Measurements from ENCODE around the gene PLEKHA5.

The PLEKHA5 gene

GRCh38 chr12:19128485-19128884, 1.0 kb upstream of the PLEKHA5 start:
- DNase-seq, result no peak

GRCh38 chr12:19129122-19129485, 429 bp upstream of the PLEKHA5 start:
- DNase-seq, result no peak

GRCh38 chr12:19130224-19131024, 891 bp downstream of the PLEKHA5 start:
- DNase-seq, result peak; percentile 38

- DNase-seq, result peak; percentile 57
Observed at GRCh38 chr12:19131025-19131444, 1.5 kb downstream of the PLEKHA5 start.

GRCh38 chr12:19138551-19138950, 9.0 kb downstream of the PLEKHA5 start:
- peak; percentile 96 for DNase-seq

GRCh38 chr12:19138956-19139355, 9.4 kb downstream of the PLEKHA5 start:
- no peak for DNase-seq

- DNase-seq, result peak; percentile 15
Observed at GRCh38 chr12:19139615-19140194, 10.2 kb downstream of the PLEKHA5 start.

- DNase-seq, result peak; percentile 14
Observed at GRCh38 chr12:19140381-19141236, 11.1 kb downstream of the PLEKHA5 start.

- DNase-seq, result no peak
Observed at GRCh38 chr12:19142499-19142898, 13.0 kb downstream of the PLEKHA5 start.

GRCh38 chr12:19144287-19144686, 14.8 kb downstream of the PLEKHA5 start:
- no peak for DNase-seq

GRCh38 chr12:19144985-19145384, 15.5 kb downstream of the PLEKHA5 start:
- DNase-seq, result no peak

- no peak for DNase-seq
Observed at GRCh38 chr12:19148860-19149259, 19.3 kb downstream of the PLEKHA5 start.

- peak; percentile 45 for DNase-seq
Observed at GRCh38 chr12:19150273-19150900, 20.9 kb downstream of the PLEKHA5 start.

- peak; percentile 35 for DNase-seq
Observed at GRCh38 chr12:19151298-19151697, 21.8 kb downstream of the PLEKHA5 start.

GRCh38 chr12:19153396-19153795, 23.9 kb downstream of the PLEKHA5 start:
- DNase-seq, result no peak

- no peak for DNase-seq
Observed at GRCh38 chr12:19154686-19155085, 25.2 kb downstream of the PLEKHA5 start.

GRCh38 chr12:19155981-19156734, 26.6 kb downstream of the PLEKHA5 start:
- no peak for DNase-seq

GRCh38 chr12:19158923-19159322, 29.4 kb downstream of the PLEKHA5 start:
- peak; percentile 12 for DNase-seq

GRCh38 chr12:19161216-19161615, 31.7 kb downstream of the PLEKHA5 start:
- DNase-seq, result no peak

GRCh38 chr12:19165451-19165850, 35.9 kb downstream of the PLEKHA5 start:
- DNase-seq, result no peak

- no peak for DNase-seq
Observed at GRCh38 chr12:19166387-19166786, 36.9 kb downstream of the PLEKHA5 start.

- DNase-seq, result no peak
Observed at GRCh38 chr12:19166956-19167355, 37.4 kb downstream of the PLEKHA5 start.
